Lower lobe of right lung (tissue), 2 donors: Measurements from ENCODE around the gene NR3C1. TPM values are rescaled to one million over a fixed set of nuclear protein-coding genes. Genes with fewer than 3 reads are reported as not detected.

ENCODE experiments used
- ATAC-seq, 2 donors: fragments of 200-7000 bp; cut with Tn5 transposase; one replicate each; pipeline ENCODE4 v1.9.1; 2020 to 2022; ENCODE audit warnings: mild to moderate bottlenecking in 2 of 2, moderate library complexity in 2 of 2
- DNase-seq: peaks from one replicate; pipeline ENCODE4 v3.0.0-alpha.2; 2020
- H3K27ac ChIP-seq: fragments of 200-600 bp; one replicate; pipeline ENCODE4 v1.8.0; 2022
- H3K27me3 ChIP-seq: fragments of 200-600 bp; one replicate; pipeline ENCODE4 v1.8.0; 2022; ENCODE audit warnings: low read depth
- H3K36me3 ChIP-seq: fragments of 200-600 bp; one replicate; pipeline ENCODE4 v1.8.0; 2022; ENCODE audit warnings: mild to moderate bottlenecking
- H3K4me1 ChIP-seq: fragments of 200-600 bp; one replicate; pipeline ENCODE4 v1.8.0; 2022
- H3K4me3 ChIP-seq: fragments of 200-600 bp; one replicate; pipeline ENCODE4 v1.8.0; 2022; ENCODE audit warnings: mild to moderate bottlenecking
- H3K9me3 ChIP-seq: fragments of 200-600 bp; one replicate; pipeline ENCODE4 v1.8.0; 2022
- CTCF ChIP-seq: fragments of 200-600 bp; IDR thresholded peaks from one replicate; pipeline ENCODE4 v1.8.0; 2022; ENCODE audit warnings: antibody characterized with exemption, mild to moderate bottlenecking
- intact Hi-C: fragments of 100-400 bp; cut with DNase I; formaldehyde crosslinking; loops from one replicate; pipeline ENCODE4 v1.11.0; 2022
- long read RNA-seq: library from polyadenylated mRNA; unstranded; transcript quantifications from one replicate; pipeline ENCODE4 v2.0.0, GENCODE V29; 2021
- total RNA-seq: library from RNA; stranded (reverse); fragmentation: NEBNext Ultra II Directional; extraction: Animal tissue kit (Norgen Biotek cat#: 25700); gene quantifications from one replicate; pipeline ENCODE4 v1.2.1, GENCODE V29; 2021
- donor health status: DM: no; HTN: yes; CAD: no; lungs with severe emphysema.

NR3C1 gene
- total RNA-seq: 110 TPM
- long read RNA-seq, full-length matches to known transcripts: 60 of 214 reads
- long read RNA-seq, partial matches to known transcripts: 136 of 214 reads
- long read RNA-seq, other reads (novel, unspliced or antisense): 18 of 214 reads

- ATAC-seq (peak; percentile 84 to 93), DNase-seq (peak; percentile 92)
- no peaks in the 10 kb centered on the region for H3K36me3 ChIP-seq
- intact Hi-C loops: no loop called here
- peak; percentile 51 for TF ChIP-seq CTCF
- H3K4me3 ChIP-seq: peak within 1 kb of the TSS; percentile 92
- H3K27ac ChIP-seq: peak within 1 kb of the TSS; percentile 100
- no peaks in the 10 kb centered on the region for H3K27me3 ChIP-seq
- no peaks in the 10 kb centered on the region for H3K9me3 ChIP-seq
- H3K4me1 ChIP-seq: peaks cover 29% of the 10 kb centered on the region
These were observed at the start of gene NR3C1 for GRCh38 chr5:143403593-143404415. Gene NR3C1 (minus strand): TSS chr5:143403686. CDS start chr5:143400839, 2,847 bp downstream.

GRCh38 chr5:143449772-143450171, 46.3 kb upstream of the NR3C1 start:
- DNase-seq: no peak
- Histone ChIP-seq H3K27me3 (no peaks in the 10 kb centered on the region), H3K27ac (no peak overlapping the region), H3K36me3 (no peaks in the 10 kb centered on the region), H3K4me3 (no peak overlapping the region), H3K9me3 (no peaks in the 10 kb centered on the region), H3K4me1 (no peaks in the 10 kb centered on the region)
- intact Hi-C loops: no loop called here
- no peak for ATAC-seq
- no peak for TF ChIP-seq CTCF

GRCh38 chr5:143448518-143448917, 45.0 kb upstream of the NR3C1 start:
- Histone ChIP-seq H3K27me3 (no peaks in the 10 kb centered on the region), H3K4me1 (no peaks in the 10 kb centered on the region), H3K9me3 (no peaks in the 10 kb centered on the region), H3K4me3 (no peak overlapping the region), H3K36me3 (no peaks in the 10 kb centered on the region), H3K27ac (no peak overlapping the region)
- intact Hi-C loops: no loop called here
- ATAC-seq (no peak), DNase-seq (no peak)
- no peak for TF ChIP-seq CTCF

- TF ChIP-seq CTCF: no peak
- Histone ChIP-seq H3K27ac (no peak overlapping the region), H3K4me3 (no peak overlapping the region), H3K9me3 (no peaks in the 10 kb centered on the region), H3K36me3 (no peaks in the 10 kb centered on the region), H3K27me3 (no peaks in the 10 kb centered on the region), H3K4me1 (no peaks in the 10 kb centered on the region)
- no peak for DNase-seq
- ATAC-seq: no peak
- intact Hi-C loops: no loop called here
These were observed 44.5 kb upstream of the NR3C1 start for GRCh38 chr5:143447983-143448382.

- no peak for DNase-seq
- H3K9me3 ChIP-seq: no peaks in the 10 kb centered on the region
- ATAC-seq: no peak
- no peak overlapping the region for H3K4me3 ChIP-seq
- H3K4me1 ChIP-seq: no peaks in the 10 kb centered on the region
- no peak for TF ChIP-seq CTCF
- H3K27me3 ChIP-seq: no peaks in the 10 kb centered on the region
- no peaks in the 10 kb centered on the region for H3K36me3 ChIP-seq
- no peak overlapping the region for H3K27ac ChIP-seq
- intact Hi-C loops: no loop called here
These were observed 43.2 kb upstream of the NR3C1 start for GRCh38 chr5:143446535-143447226.
